CD4-positive, alpha-beta T cell (primary cell): ENCODE data around the gene RBM7. TPM values are rescaled to one million over a fixed set of nuclear protein-coding genes. Genes with fewer than 3 reads are reported as not detected.
A peak's percentile ranks its signal among the peaks of the same experiment; 100 is the strongest.

Experiments used
- ATAC-seq: fragments of 200-7000 bp; cut with Tn5 transposase; one replicate; pipeline ENCODE4 v1.10.0; 2022; ENCODE audit warnings: mild to moderate bottlenecking; ENCODE audit not compliant: poor library complexity
- CTCF ChIA-PET: fragments of 350-600 bp; sonication (Branson Sonifier 250); formaldehyde crosslinking; loops from one replicate; lab custom pipeline; 2021; ENCODE audit warnings: antibody characterized with exemption, inconsistent platforms; lab: Charles Lee
- POLR2A ChIA-PET: fragments of 350-600 bp; sonication (Branson Sonifier 250); formaldehyde crosslinking; loops from one replicate; lab custom pipeline; 2021; ENCODE audit warnings: antibody characterized with exemption, inconsistent platforms; lab: Charles Lee
- DNase-seq, 14 experiments: peaks; one replicate each; pipeline ENCODE4 v3.0.0-alpha.2; 2013 to 2020; ENCODE audit warnings: mixed read lengths in 2 of 14
- H3K27ac ChIP-seq, 2 donors: one replicate each; pipeline versions ENCODE4 v1.5.1 to v1.7.0; 2013; ENCODE audit warnings: low read length in 2 of 2, low read depth in 1 of 2, mild to moderate bottlenecking in 1 of 2
- H3K27me3 ChIP-seq, 2 experiments: 1 replicate in 1 of 2; 2 replicates in 1 of 2; pipeline versions ENCODE4 v1.6.1 to v1.7.0; 2013; ENCODE audit warnings: low read length in 2 of 2, control low read depth in 1 of 2, mild to moderate bottlenecking in 1 of 2, moderate library complexity in 1 of 2; ENCODE audit not compliant: insufficient read depth in 2 of 2, control insufficient read depth in 1 of 2
- H3K36me3 ChIP-seq: one replicate; pipeline ENCODE4 v1.6.1; 2013; ENCODE audit warnings: low read length, control low read depth; ENCODE audit not compliant: insufficient read depth
- H3K4me1 ChIP-seq: one replicate; pipeline ENCODE4 v1.6.1; 2013; ENCODE audit warnings: low read length, control low read depth; ENCODE audit not compliant: insufficient read depth
- H3K4me3 ChIP-seq: one replicate; pipeline ENCODE4 v1.5.1; 2013; ENCODE audit warnings: mild to moderate bottlenecking, low read length, moderate library complexity
- H3K9me3 ChIP-seq, 2 experiments: 1 replicate in 1 of 2; 2 replicates in 1 of 2; pipeline versions ENCODE4 v1.6.1 to v1.7.0; 2013; ENCODE audit warnings: low read length in 2 of 2, mild to moderate bottlenecking in 2 of 2, control low read depth in 1 of 2, moderate library complexity in 1 of 2; ENCODE audit not compliant: control insufficient read depth in 1 of 2, insufficient read depth in 1 of 2
- H3K27ac Mint-ChIP-seq: one replicate; pipeline ENCODE4 v1.8.0; 2020; ENCODE audit warnings: mixed read lengths
- H3K27me3 Mint-ChIP-seq: one replicate; pipeline ENCODE4 v1.8.0; 2021; ENCODE audit warnings: mixed read lengths
- H3K36me3 Mint-ChIP-seq: one replicate; pipeline ENCODE4 v1.8.0; 2021; ENCODE audit warnings: low read depth, mixed read lengths
- H3K4me1 Mint-ChIP-seq: one replicate; pipeline ENCODE4 v1.8.0; 2021; ENCODE audit warnings: low read depth, mixed read lengths
- H3K4me3 Mint-ChIP-seq: one replicate; pipeline ENCODE4 v1.8.0; 2020; ENCODE audit warnings: mild to moderate bottlenecking, mixed read lengths
- H3K9me3 Mint-ChIP-seq: one replicate; pipeline ENCODE4 v1.8.0; 2020; ENCODE audit warnings: mixed read lengths
- CTCF ChIP-seq: fragments of 200-600 bp; IDR thresholded peaks from one replicate; pipeline ENCODE4 v1.8.0; 2022; ENCODE audit warnings: antibody characterized with exemption, mild to moderate bottlenecking
- intact Hi-C, 2 experiments: fragments of 100-400 bp; cut with DNase I in 1 of 2; cut with micrococcal nuclease in 1 of 2; formaldehyde crosslinking; loops; one replicate each; pipeline versions ENCODE4 v1.15.1 to v1.9.0; 2023 to 2025; cut with DNase I, micrococcal nuclease
- total RNA-seq, 174 experiments: library from RNA in 2 of 174; stranded (reverse) in 2 of 174; gene quantifications; one replicate each; pipeline ENCODE4 v1.2.3 and lab custom pipeline; 2021 to 2026

The RBM7 gene
- total RNA-seq, 2 experiments from 2014 or later = 76.1 to 81.9 TPM

GRCh38 chr11:114401311-114401710, 845 bp downstream of the RBM7 start:
- H3K36me3 ChIP-seq = peaks cover 36% of the 10 kb centered on the region
- TF ChIP-seq CTCF = no peak
- no peaks in the 10 kb centered on the region for H3K27me3 ChIP-seq
- ChIA-PET CTCF (no interaction called here), POLR2A (interaction anchor here (0.9 kb wide), 1 partner anchor 38 kb away, joined by 6 read pairs; the partner anchor contains the start of gene REXO2)
- Mint-ChIP-seq H3K4me1 (peaks cover 69% of the 10 kb centered on the region), H3K4me3 (peak overlapping the region; percentile 99), H3K36me3 (peaks cover 55% of the 10 kb centered on the region), H3K27ac (peak overlapping the region; percentile 100), H3K9me3 (no peaks in the 10 kb centered on the region), H3K27me3 (no peaks in the 10 kb centered on the region)
- ATAC-seq (no peak), DNase-seq (no peak)
- no peaks in the 10 kb centered on the region for H3K9me3 ChIP-seq
- H3K4me3 ChIP-seq = peak overlapping the region; percentile 92
- intact Hi-C loops = loop anchor here (2.0 to 10.0 kb wide), 4 partner anchors 54 to 527 kb away; partner anchors contain the start of gene USP28 (in 1 of the 2)
- H3K27ac ChIP-seq = peak overlapping the region; percentile 93 to 96
- H3K4me1 ChIP-seq = peaks cover 9% of the 10 kb centered on the region

- no peaks in the 10 kb centered on the region for H3K9me3 Mint-ChIP-seq
- Histone ChIP-seq H3K4me1 (no peaks in the 10 kb centered on the region), H3K36me3 (peaks cover 19% of the 10 kb centered on the region), H3K4me3 (no peak overlapping the region), H3K27ac (no peak overlapping the region), H3K9me3 (no peaks in the 10 kb centered on the region), H3K27me3 (no peaks in the 10 kb centered on the region)
- peaks cover 6% of the 10 kb centered on the region for H3K4me1 Mint-ChIP-seq
- ChIA-PET CTCF (no interaction called here), POLR2A (no interaction called here)
- H3K27me3 Mint-ChIP-seq = no peaks in the 10 kb centered on the region
- intact Hi-C loops = no loop called here
- DNase-seq (no peak), ATAC-seq (no peak)
- H3K4me3 Mint-ChIP-seq = no peak overlapping the region
- H3K27ac Mint-ChIP-seq = no peak overlapping the region
- peaks cover 26% of the 10 kb centered on the region for H3K36me3 Mint-ChIP-seq
- no peak for TF ChIP-seq CTCF
These were observed 12.5 kb downstream of the RBM7 start for GRCh38 chr11:114412946-114413345.

DNA sequence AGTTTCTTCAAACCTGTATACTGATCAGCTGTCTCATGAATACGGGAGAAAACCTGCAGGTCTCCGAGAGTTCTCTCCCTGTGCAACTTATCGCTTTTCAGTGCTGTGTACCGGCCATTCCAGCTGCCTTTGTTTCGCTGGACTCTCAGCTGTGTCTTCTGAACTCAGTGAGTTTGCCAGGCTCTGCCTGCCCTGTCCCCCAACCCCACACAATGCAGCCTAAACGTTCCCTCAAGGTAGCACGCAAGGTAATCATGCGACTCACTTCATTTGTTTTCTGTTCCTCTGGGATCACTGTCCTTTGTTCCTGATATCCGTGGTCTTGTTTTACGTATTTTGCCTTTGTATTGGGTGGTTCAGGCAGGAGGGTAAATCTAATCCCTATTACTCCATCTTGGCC, 13.5 kb downstream of the RBM7 start:
- peaks cover 15% of the 10 kb centered on the region for H3K36me3 ChIP-seq
- Mint-ChIP-seq H3K36me3 (peaks cover 23% of the 10 kb centered on the region), H3K4me1 (peaks cover 6% of the 10 kb centered on the region), H3K4me3 (no peak overlapping the region), H3K9me3 (no peaks in the 10 kb centered on the region), H3K27ac (no peak overlapping the region), H3K27me3 (no peaks in the 10 kb centered on the region)
- H3K27me3 ChIP-seq = no peaks in the 10 kb centered on the region
- ChIA-PET POLR2A (no interaction called here), CTCF (no interaction called here)
- DNase-seq = no peak
- H3K4me1 ChIP-seq = no peaks in the 10 kb centered on the region
- H3K9me3 ChIP-seq = no peaks in the 10 kb centered on the region
- intact Hi-C loops = no loop called here
- no peak for TF ChIP-seq CTCF
- H3K4me3 ChIP-seq = no peak overlapping the region
- ATAC-seq = no peak
- H3K27ac ChIP-seq = no peak overlapping the region
